HG03280 (cell line): ENCODE results near the gene NR1H4.
"Not testable (repeated sequence)": the region's sequence is repeated elsewhere in the genome, so short reads cannot be mapped to it uniquely, and the experiment has no call there.

Source experiments
- ATAC-seq: cut with Tn5 transposase; IDR thresholded peaks from one replicate; pipeline ENCODE4 v1.9.1; 2021; ENCODE audit warnings: mild to moderate bottlenecking, moderate library complexity; ENCODE audit not compliant: unreplicated experiment

The NR1H4 gene

DNA sequence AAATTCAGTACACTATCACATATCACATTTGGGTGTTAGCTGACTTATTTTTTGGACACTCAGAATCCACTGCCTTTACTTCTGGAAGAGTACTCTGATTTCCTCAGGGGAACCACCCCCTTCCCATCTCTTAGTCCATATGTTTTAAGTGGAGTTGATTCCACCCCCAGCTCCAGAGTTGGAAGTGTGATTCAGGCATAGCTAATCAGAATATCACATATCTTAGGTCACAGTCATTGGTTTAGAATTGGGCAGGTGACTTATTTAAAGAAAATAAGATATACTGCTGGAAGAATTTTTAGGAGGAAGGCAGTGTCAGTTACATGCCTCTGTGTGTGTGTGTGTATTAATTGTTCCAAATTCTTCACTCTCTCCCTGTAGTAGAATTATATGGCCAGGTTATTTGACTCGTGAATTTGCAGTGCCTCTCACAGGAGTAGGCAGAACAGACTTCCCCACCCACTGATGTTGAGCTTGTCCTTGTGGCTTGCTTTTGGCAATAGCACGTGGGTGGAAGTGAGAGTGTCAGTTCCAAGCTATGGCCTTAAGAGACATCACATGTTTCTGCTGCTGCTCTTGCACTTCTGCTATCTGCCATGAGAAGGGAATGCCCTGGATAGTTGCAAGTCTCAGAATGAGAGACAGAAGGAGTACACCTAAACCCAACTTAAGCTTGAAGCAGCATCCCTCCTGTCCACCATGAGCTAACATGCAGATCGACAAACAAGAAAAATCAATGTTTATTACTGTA, 93.4 kb downstream of the NR1H4 start:
- ATAC-seq, result peak; percentile 92

DNA sequence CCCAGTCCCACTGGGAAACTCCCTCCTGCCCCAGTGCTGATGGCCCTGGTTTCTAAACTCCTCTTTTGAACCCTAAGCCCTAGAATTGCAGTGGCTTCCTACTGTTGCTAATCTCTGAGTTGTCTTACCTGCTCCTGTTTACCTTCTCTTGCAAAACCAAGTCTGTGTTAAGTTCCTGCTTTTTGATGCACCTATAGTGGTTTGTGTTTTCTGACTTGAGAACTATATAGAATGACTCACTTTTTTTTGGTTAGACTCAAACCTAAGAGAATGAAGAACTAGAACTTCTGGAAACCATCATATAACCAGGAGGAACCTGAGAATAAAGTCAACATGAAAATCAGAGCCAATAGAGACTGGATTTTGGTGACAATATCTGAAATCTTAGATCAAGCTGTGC, 94.3 kb downstream of the NR1H4 start:
- ATAC-seq, result no peak

DNA sequence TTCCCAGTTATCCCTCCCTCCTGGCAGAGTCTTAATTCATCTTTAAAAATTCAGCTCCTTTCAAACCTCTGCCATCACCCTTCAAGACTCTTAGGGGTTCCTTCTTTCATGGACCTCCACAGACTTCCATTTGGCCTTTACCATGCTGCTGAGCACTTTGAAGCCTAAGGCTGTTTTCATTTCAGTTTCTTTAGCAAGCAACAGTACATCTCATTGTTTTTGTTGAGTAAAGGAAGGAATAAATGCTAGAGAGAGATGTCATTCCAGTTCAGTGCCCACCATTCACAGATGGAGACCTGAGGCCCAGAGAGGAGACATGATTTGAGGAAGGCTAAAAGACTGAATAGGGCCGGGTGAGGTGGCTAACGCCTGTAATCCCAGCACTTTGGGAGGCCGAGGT, 98.5 kb downstream of the NR1H4 start:
- no peak for ATAC-seq

DNA sequence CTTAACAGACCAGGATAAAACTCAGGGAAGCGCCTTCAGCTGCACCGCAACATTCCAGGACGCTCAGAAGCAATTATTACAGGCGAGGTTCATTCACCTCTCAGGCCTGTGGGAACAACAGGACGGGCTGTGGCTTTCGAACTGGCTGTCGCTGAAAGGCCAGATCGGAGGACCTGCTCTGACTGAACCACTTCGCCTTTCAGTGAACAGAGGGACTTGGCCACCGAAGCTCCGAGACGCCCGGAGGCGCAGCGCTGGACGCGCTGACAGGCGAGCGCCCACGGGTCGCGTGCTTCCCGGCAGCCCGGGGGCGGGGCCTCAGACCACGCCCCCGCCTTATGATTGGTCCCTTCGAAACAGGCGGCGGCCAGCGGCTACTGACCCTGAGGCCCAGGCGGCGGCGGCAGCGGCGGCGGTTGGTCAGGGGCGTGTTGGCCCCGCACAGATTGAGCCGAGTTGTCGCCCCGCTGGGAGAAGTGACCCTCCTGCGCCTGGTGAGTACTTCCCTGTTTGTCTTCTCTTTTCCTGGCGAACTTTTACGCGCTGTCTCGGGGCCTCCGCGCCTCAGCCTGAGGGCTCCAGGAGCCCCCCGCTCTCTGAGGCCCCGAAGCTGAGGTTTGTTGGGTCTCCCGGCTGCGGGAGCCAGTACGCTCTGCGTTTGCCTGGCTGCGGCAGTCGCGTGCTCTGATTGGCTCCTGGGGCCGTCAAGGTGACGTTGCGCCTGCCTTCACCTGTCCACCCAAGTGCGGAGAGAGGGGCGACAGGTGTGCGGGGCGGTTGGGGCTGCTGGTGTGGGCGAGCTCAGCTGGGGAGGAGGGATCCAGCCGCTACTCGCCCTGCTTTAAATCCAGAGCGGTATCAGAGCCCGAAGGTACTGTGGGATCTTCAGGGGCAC, 99.9 kb downstream of the NR1H4 start, which contains the start of gene GAS2L3:
Gene GAS2L3, plus strand, starts transcription at position 393 of the 895 bp plus-strand sequence. CDS start 21,221 bp downstream, outside the sequence.
- peak; percentile 98 for ATAC-seq

DNA sequence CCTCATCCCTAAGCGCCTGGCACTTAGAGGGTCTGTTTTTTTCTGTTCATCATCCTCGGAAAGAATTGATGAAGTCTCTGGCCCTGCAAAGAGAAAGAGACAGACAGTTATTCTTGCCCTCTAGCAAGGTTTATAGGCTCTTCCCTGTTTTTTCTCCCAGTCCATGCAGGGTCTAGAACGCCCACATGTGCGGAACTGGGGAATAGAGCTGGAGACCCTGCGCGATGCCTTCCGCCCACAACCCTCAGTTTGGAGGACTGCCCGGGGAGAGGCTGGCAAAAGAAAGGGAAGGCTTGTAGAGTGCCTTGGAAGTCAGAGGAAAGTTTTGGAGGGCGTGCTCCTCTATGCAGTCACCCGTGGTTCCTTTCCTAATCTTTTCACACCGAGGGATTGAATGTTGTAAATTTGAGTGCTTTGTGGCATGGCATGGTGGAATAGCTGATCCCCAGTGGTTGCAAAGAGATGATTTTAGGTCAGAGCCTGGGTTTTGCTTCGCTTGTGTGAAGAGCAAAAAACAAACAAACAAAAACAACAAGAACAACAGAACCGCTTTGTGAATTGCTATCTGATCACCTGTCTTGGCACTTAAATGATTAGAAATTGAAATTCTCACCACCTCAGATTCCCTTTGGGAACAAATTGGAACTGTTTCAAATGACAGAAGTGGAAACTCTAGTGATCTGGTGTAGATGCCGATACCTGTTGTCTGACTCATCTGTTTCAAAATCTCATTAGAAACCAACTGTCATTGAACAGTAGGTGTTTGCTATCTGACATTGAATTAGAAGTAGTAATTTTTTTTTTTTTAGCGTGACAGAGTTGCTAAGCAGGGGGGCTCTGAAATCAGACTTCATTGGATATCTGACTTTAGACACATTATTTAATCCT, 100.8 kb downstream of the NR1H4 start:
- no peak for ATAC-seq

DNA sequence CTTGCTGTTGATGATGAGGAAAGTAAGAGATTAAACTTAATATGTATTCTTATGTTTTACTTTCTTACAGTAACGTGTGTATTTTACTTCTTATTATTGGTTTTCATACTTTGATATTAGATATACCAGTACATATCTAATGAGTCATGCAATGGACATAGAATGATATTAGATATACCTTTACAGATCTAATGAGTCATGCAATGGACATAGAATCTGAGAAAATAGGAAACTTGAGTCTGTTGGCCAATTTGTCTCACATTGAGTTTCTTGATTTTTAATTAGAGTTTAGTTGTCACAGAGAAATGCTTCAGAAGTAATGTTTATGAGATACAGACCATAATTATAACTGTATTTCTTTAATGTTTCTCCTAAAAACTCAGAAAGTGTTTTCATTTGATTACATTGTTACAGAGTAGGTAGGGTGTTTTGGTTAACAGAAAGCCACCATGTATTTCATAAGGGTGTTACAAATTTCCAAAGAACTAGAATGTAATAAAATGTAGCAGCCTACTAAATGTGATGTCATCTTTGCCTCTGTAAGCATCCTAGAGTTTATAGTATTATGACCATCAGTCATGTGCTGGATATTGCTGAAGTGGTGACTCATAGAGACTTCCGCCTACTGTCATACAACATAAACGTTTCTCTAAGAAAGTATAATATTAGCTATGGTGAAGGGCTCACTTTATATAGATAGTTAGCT, 102.8 kb downstream of the NR1H4 start:
- no peak for ATAC-seq

DNA sequence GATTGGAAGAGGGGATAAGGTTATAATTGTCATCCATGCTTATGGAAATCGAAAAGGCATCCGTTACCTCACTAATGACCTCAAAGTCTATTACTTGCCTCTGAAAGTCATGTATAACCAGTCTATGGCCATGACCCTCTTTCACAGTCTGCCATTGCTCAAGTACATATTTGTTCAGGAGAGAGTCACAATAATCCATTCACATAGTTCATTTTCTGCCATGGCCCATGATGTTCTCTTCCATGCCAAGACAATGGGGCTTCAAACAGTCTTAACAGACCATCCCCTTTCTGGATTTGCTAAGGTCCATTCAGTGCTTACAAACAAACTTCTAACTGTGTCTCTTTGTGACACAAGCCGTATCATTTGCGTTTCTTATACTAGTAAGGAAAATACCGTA, 105.3 kb downstream of the NR1H4 start:
- no peak for ATAC-seq

DNA sequence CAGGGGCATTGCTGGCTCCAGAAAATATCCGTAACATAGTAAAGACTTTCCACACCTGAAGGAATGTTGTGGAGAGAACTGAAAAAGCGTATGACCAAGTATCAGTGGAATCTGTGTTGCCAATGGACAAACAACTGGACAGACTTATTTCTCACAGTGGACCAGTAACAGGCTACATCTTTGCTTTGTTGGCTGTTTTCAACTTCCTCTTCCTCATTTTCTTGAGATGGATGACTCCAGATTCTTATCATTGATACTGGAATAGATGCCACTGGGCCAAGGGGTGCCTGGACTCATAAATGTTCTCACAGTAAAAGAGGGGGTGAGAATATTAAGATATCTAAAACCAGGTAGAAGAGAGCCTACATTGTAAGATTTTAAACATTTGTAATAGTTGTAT, 106.2 kb downstream of the NR1H4 start:
- no peak for ATAC-seq

DNA sequence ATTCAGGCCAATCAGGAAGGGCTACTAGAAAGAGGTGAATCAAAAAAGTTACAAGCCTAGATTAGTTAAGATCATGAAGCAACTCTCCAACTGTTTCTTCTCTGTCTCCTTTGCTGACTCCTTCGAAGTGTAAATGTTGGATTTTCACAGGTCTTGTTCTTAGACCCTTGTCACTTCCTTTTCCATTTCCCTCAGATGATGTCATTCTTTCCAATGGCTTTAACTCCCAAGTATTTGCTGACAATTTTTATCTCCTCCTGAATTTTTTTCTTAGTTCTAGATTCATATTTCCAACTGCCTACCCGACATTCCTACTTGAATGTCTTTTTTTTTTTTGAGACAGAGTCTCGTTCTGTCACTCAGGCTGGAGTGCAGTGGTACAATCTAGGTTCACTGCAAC, 110.6 kb downstream of the NR1H4 start:
- ATAC-seq, result no peak

DNA sequence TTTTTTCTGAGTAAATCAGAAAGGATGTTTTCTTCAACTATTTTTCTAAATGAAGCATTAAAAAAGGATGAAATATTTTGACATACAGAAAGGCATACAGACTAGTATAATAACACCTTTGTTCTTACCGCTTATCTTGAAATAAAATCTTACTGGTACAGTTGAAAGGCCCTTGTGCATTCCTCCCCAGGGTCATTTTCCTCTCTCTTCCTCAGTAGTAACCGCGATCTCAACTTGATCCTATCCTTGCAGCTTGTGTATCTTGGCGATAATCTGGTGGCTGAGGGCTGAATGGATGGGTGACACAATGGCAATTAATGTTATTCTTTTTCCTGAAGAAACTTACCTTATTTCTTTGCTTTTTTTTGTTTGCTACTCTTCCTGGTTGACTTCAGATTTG, 118.3 kb downstream of the NR1H4 start:
- ATAC-seq, result no peak

DNA sequence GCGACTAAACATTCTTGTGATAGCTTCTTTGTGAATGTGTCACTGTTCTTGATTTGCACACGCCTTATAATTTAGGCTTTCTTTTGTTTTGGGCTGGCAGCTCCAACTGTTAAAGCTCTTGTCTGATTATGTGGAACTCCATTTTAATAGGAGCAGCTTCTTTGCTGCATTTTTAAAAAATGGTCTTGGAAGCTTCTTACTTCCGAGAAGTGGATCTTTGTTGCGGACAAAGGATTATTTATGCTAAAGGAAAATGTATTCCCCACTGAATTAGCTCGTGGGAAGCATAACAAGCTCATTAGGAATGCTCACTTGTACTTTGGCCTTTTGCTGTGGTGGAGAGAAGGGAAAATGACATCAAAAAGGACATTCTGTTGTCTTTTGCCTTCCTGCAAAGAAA, 119.8 kb downstream of the NR1H4 start:
- no peak for ATAC-seq

DNA sequence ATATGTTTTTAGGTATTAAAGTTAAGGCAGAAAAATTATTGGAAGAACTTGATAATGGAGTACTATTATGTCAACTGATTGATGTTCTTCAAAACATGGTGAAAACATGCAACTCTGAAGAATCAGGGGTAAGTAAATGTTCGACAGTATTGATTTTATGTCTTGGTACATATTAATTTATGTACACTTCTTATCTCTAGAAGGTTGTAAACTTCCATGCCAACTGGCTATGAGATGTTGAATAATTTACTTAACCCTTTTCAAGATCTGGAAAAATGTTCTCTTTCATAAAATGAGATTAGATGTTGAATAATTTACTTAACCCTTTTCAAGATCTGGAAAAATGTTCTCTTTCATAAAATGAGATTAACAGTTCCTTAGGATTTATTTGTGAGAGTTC, 128.0 kb downstream of the NR1H4 start:
- ATAC-seq, result no peak

DNA sequence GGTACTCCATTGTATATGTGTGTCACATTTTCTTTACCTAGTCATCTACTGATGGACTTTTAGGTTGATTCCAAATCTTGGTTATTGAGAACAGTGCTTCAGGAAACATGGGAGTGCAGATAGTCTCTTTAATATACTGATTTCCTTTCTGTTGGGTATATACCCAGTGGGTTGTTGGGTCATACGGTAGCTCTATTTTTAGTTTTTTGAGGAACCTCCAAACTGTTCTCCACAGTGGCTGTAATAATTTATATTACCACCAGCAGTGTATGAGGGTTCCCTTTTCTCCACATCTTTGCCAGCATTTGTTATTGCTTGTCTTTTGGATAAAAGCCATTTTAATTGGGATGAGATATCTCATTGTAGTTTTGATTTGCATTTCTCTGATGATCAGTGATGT, 129.3 kb downstream of the NR1H4 start:
- ATAC-seq, result not testable (repeated sequence)

DNA sequence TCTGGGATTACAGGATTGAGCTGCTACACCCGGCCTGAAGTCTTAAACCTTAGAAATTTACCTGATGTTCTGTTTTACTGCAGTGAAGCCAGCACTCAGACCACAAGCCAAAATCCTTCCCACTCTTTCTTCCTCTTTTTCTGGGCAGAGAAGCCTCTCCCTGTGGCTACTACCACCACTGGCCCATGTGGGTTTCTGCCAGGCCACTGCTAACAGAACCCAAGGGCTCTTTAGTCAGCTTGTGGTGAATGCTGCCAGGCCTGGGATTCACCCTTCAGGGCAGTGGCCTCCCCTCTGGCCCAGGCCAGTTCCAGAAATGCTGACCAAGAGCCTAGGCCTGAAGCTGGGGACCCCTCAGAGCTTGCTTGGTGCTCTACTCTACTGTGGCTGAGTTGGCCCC, 135.1 kb downstream of the NR1H4 start:
- ATAC-seq, result no peak

DNA sequence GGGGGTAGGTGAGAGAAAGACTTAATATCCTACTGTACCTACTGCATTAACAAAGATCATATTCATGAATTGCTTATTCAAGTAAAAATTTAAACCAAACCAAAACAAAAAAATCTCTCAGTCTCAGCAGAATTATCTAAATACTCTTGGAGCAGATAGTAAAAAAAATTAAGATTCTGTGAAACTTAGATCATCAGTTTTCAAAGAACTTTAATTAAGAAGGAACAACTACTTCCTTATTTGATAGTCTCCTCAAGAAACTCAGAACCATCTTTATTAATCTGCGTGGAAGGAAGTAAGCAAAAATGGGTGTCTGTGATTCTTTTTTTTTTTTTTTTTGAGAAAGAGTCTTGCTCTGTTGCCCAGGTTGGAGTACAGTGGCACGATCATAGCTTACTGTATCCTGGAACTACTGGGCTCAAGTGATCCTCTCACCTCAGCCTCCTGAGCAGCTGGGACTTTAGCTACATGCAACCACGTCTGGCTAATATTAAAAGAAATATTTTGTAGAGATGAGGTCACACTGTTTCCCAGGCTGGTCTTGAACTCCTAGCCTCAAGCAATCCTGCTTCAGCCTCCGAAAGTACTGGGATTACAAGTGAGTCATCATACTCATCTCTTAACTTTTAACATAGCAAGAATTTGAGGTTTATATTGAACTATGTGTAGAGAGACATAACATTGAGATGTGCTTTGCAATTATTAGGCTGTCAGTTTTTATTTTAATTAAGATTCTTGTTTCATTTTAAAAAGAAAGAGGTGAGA, 137.2 kb downstream of the NR1H4 start:
- ATAC-seq, result no peak

DNA sequence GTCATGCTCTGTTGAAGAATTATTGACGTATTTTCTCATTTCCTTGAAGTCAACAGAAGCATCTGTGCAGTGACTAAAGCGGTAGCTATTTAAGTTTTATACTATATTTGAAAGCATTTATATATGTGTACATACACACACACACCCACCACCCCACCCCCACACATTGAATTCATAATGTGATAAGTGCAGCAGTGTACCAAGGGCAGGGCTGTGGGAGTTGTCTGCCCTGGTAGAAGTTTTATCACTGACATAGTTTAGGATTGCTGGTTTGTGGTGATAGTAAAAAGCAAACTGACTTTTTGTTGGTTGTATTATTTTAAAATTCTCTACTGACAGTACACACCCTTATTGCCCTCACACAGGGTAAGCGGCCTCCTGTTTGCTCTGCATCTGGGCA, 138.9 kb downstream of the NR1H4 start:
- ATAC-seq, result no peak
